Osteoblast (primary cell): ENCODE data around the gene WRAP73. TPM values are rescaled to one million over a fixed set of nuclear protein-coding genes. Genes with fewer than 3 reads are reported as not detected.

Experiments used
- DNase-seq: peaks from one replicate; pipeline ENCODE4 v3.0.0; 2011; ENCODE audit warnings: low spot score, mixed read lengths; ENCODE audit not compliant: insufficient read length; ENCODE audit errors: missing footprints
- H2AFZ ChIP-seq: 2 replicates; pipeline ENCODE4 v1.6.0; 2011; ENCODE audit warnings: mild to moderate bottlenecking, low read length
- H3K27ac ChIP-seq: 2 replicates; pipeline ENCODE4 v1.5.1; 2011; ENCODE audit warnings: mild to moderate bottlenecking, low read depth, low read length, moderate library complexity
- H3K27me3 ChIP-seq: 2 replicates; pipeline ENCODE4 v1.6.0; 2012; ENCODE audit warnings: mild to moderate bottlenecking, control low read depth, inconsistent platforms, low read length, moderate library complexity; ENCODE audit not compliant: insufficient read depth
- H3K36me3 ChIP-seq: 2 replicates; pipeline ENCODE4 v1.5.1; 2011; ENCODE audit warnings: mild to moderate bottlenecking, low read length, control low read depth, moderate library complexity; ENCODE audit not compliant: insufficient read depth
- H3K4me1 ChIP-seq: 2 replicates; pipeline ENCODE4 v1.5.1; 2011; ENCODE audit warnings: mild to moderate bottlenecking, low read length, control low read depth, moderate library complexity; ENCODE audit not compliant: insufficient read depth
- H3K4me2 ChIP-seq: 2 replicates; pipeline ENCODE4 v1.6.0; 2011; ENCODE audit warnings: mild to moderate bottlenecking, low read length; ENCODE audit not compliant: insufficient read depth
- H3K4me3 ChIP-seq: fragments of 200-600 bp; sonication (generic); 3 replicates; pipeline ENCODE4 v1.5.1; 2012; ENCODE audit warnings: mild to moderate bottlenecking, low read length, inconsistent platforms; ENCODE audit not compliant: insufficient read depth
- H3K79me2 ChIP-seq: 2 replicates; pipeline ENCODE4 v1.6.0; 2012; ENCODE audit warnings: mild to moderate bottlenecking, low read length, control low read depth, inconsistent platforms; ENCODE audit not compliant: insufficient read depth
- H3K9me3 ChIP-seq: 2 replicates; pipeline ENCODE4 v1.5.1; 2011; ENCODE audit warnings: low read depth, low read length, control low read depth
- H4K20me1 ChIP-seq: 2 replicates; pipeline ENCODE4 v1.6.0; 2012; ENCODE audit warnings: mild to moderate bottlenecking, low read length, control low read depth; ENCODE audit not compliant: insufficient read depth
- CTCF ChIP-seq: IDR thresholded peaks from 2 replicates; pipeline ENCODE4 v1.5.1; 2011; ENCODE audit warnings: mild to moderate bottlenecking, low read depth, low read length, moderate library complexity; ENCODE audit errors: extremely low read depth
- total RNA-seq: library from RNA; depleted of rRNA; stranded (reverse); fragments of >200 nt; gene quantifications from 2 replicates; pipeline ENCODE4 v1.2.3, GENCODE V29; 2012

Gene WRAP73
- total RNA-seq, 1 donor: 9.8 TPM

- no peaks in the 10 kb centered on the region for H4K20me1 ChIP-seq
- H2AFZ ChIP-seq: no peak overlapping the region
- no peak overlapping the region for H3K4me2 ChIP-seq
- H3K36me3 ChIP-seq: no peaks in the 10 kb centered on the region
- no peak overlapping the region for H3K4me3 ChIP-seq
- no peak overlapping the region for H3K27ac ChIP-seq
- H3K9me3 ChIP-seq: no peaks in the 10 kb centered on the region
- no peak for DNase-seq
- no peaks in the 10 kb centered on the region for H3K4me1 ChIP-seq
- peaks cover 54% of the 10 kb centered on the region for H3K27me3 ChIP-seq
- no peaks in the 10 kb centered on the region for H3K79me2 ChIP-seq
- TF ChIP-seq CTCF: no peak
These were observed 6.7 kb upstream of the WRAP73 start for GRCh38 chr1:3656450-3657095.

GRCh38 chr1:3654549-3655281 lies 4.8 kb upstream of the WRAP73 start:
- Histone ChIP-seq H3K27me3 (peaks cover 64% of the 10 kb centered on the region), H3K4me3 (no peak overlapping the region), H3K4me2 (no peak overlapping the region)

GRCh38 chr1:3653286-3653618 lies 3.3 kb upstream of the WRAP73 start:
- Histone ChIP-seq H3K4me2 (no peak overlapping the region), H3K79me2 (peaks cover 6% of the 10 kb centered on the region), H3K4me3 (no peak overlapping the region), H2AFZ (no peak overlapping the region), H3K4me1 (peaks cover 6% of the 10 kb centered on the region), H4K20me1 (no peaks in the 10 kb centered on the region), H3K36me3 (no peaks in the 10 kb centered on the region), H3K9me3 (no peaks in the 10 kb centered on the region), H3K27me3 (peaks cover 64% of the 10 kb centered on the region), H3K27ac (no peak overlapping the region)
- TF ChIP-seq CTCF: no peak
- no peak for DNase-seq

More at GRCh38 chr1:3654549-3655281, 4.8 kb upstream of the WRAP73 start:
- no peak overlapping the region for H3K27ac ChIP-seq
- H3K4me1 ChIP-seq: no peaks in the 10 kb centered on the region
- no peaks in the 10 kb centered on the region for H4K20me1 ChIP-seq
- peaks cover under 1% of the 10 kb centered on the region for H3K79me2 ChIP-seq
- H3K36me3 ChIP-seq: no peaks in the 10 kb centered on the region
- no peak overlapping the region for H2AFZ ChIP-seq
- no peak for TF ChIP-seq CTCF
- H3K9me3 ChIP-seq: no peaks in the 10 kb centered on the region
- DNase-seq: no peak

GRCh38 chr1:3652548-3653285 lies 2.8 kb upstream of the WRAP73 start:
- Histone ChIP-seq H3K4me1 (peaks cover 6% of the 10 kb centered on the region), H3K4me3 (no peak overlapping the region), H3K79me2 (peaks cover 6% of the 10 kb centered on the region), H3K4me2 (no peak overlapping the region), H2AFZ (no peak overlapping the region), H4K20me1 (no peaks in the 10 kb centered on the region), H3K27me3 (peaks cover 64% of the 10 kb centered on the region), H3K36me3 (no peaks in the 10 kb centered on the region), H3K9me3 (no peaks in the 10 kb centered on the region), H3K27ac (no peak overlapping the region)
- no peak for TF ChIP-seq CTCF
- no peak for DNase-seq
